IMR-90 (cell line): Measurements from ENCODE around the gene GCH1. TPM values are rescaled to one million over a fixed set of nuclear protein-coding genes. Genes with fewer than 3 reads are reported as not detected.

ENCODE experiments used
- ATAC-seq: fragments of 200-7000 bp; cut with Tn5 transposase; 2 replicates; pipeline ENCODE4 v1.9.1; 2020; ENCODE audit warnings: low read depth, mild to moderate bottlenecking, moderate library complexity
- BruUV-seq: library from RNA; stranded (reverse); fragments of 400-500 nt; replicated peaks from 2 replicates; lab custom pipeline; 2021; lab: Mats Ljungman, UMichigan
- CTCF ChIA-PET: fragments of 300-600 bp; formaldehyde crosslinking; extraction: SDS; loops from one replicate; lab custom pipeline; 2021; ENCODE audit warnings: antibody characterized with exemption; lab: Yijun Ruan, JAX
- POLR2A ChIA-PET: fragments of 300-600 bp; sonication (Branson Sonifier 250); formaldehyde crosslinking; loops from one replicate; lab custom pipeline; 2022; ENCODE audit warnings: antibody characterized with exemption; ENCODE audit not compliant: unreplicated experiment; lab: Charles Lee
- DNase-seq: peaks from one replicate; pipeline ENCODE4 v3.0.0; 2013
- H2AFZ ChIP-seq: replicated peaks from 2 replicates; pipeline ENCODE3; 2013; ENCODE audit warnings: low read length, mild to moderate bottlenecking; ENCODE audit not compliant: poor library complexity
- H2AK5ac ChIP-seq: 2 replicates; pipeline ENCODE4 v1.6.1; 2013; ENCODE audit warnings: low read depth, low read length, inconsistent platforms
- H2AK9ac ChIP-seq: replicated peaks from 2 replicates; pipeline ENCODE3; 2013; ENCODE audit warnings: mild to moderate bottlenecking, low read depth, low read length, moderate library complexity; ENCODE audit not compliant: poor library complexity
- H2BK120ac ChIP-seq: 2 replicates; pipeline ENCODE4 v1.6.1; 2013; ENCODE audit warnings: low read depth, low read length, inconsistent platforms
- H2BK15ac ChIP-seq: 3 replicates; pipeline ENCODE4 v1.6.1; 2013; ENCODE audit warnings: low read depth, low read length, inconsistent platforms
- H2BK20ac ChIP-seq: 2 replicates; pipeline ENCODE4 v1.6.1; 2013; ENCODE audit warnings: low read depth, mild to moderate bottlenecking, inconsistent platforms, low read length, moderate library complexity
- H2BK5ac ChIP-seq: 2 replicates; pipeline ENCODE4 v1.6.1; 2013; ENCODE audit warnings: mild to moderate bottlenecking, low read depth, low read length, inconsistent platforms; ENCODE audit not compliant: poor library complexity, severe bottlenecking
- H3K14ac ChIP-seq: replicated peaks from 2 replicates; pipeline ENCODE4 v1.6.1; 2013; ENCODE audit warnings: low read depth, low read length, inconsistent platforms
- H3K18ac ChIP-seq: 2 replicates; pipeline ENCODE4 v1.6.1; 2013; ENCODE audit warnings: low read depth, low read length, control low read depth
- H3K23ac ChIP-seq: 2 replicates; pipeline ENCODE4 v1.6.1; 2013; ENCODE audit warnings: low read depth, low read length, inconsistent platforms
- H3K27ac ChIP-seq: 2 replicates; pipeline ENCODE4 v1.5.1; 2013; ENCODE audit warnings: mild to moderate bottlenecking, control low read depth, low read length; ENCODE audit not compliant: insufficient read depth
- H3K27me3 ChIP-seq: 2 replicates; pipeline ENCODE4 v1.6.1; 2013; ENCODE audit warnings: low read length; ENCODE audit not compliant: control insufficient read depth, insufficient read depth
- H3K36me3 ChIP-seq: 2 replicates; pipeline ENCODE4 v1.6.1; 2013; ENCODE audit warnings: low read length, mixed read lengths; ENCODE audit not compliant: control insufficient read depth, insufficient read depth
- H3K4ac ChIP-seq: 2 replicates; pipeline ENCODE4 v1.6.1; 2013; ENCODE audit warnings: low read depth, low read length, inconsistent platforms
- H3K4me1 ChIP-seq: 2 replicates; pipeline ENCODE4 v1.6.1; 2013; ENCODE audit warnings: low read length, mixed read lengths; ENCODE audit not compliant: control insufficient read depth, insufficient read depth
- H3K4me2 ChIP-seq: 2 replicates; pipeline ENCODE4 v1.6.1; 2013; ENCODE audit warnings: low read depth, mild to moderate bottlenecking, control low read depth, low read length, moderate library complexity
- H3K4me3 ChIP-seq: 2 replicates; pipeline ENCODE4 v1.5.1; 2013; ENCODE audit warnings: low read depth, mild to moderate bottlenecking, control low read depth, low read length, moderate library complexity; ENCODE audit not compliant: insufficient read depth
- H3K56ac ChIP-seq: 2 replicates; pipeline ENCODE4 v1.6.1; 2013; ENCODE audit warnings: low read length, inconsistent platforms; ENCODE audit not compliant: insufficient read depth; ENCODE audit errors: extremely low read depth
- H3K79me1 ChIP-seq, 2 experiments: 2 replicates each; pipeline ENCODE4 v1.6.1; 2013; ENCODE audit warnings: low read length in 2 of 2, inconsistent platforms in 1 of 2, low read depth in 1 of 2
- H3K9ac ChIP-seq: 2 replicates; pipeline ENCODE4 v1.6.1; 2013; ENCODE audit warnings: low read depth, low read length, control low read depth
- H3K9me1 ChIP-seq: 2 replicates; pipeline ENCODE4 v1.6.1; 2013; ENCODE audit warnings: low read length, inconsistent platforms; ENCODE audit not compliant: insufficient read depth
- H3K9me3 ChIP-seq: 2 replicates; pipeline ENCODE4 v1.6.1; 2013; ENCODE audit warnings: low read length; ENCODE audit not compliant: control insufficient read depth, insufficient read depth
- H4K20me1 ChIP-seq: 2 replicates; pipeline ENCODE4 v1.6.1; 2013; ENCODE audit warnings: low read length, inconsistent platforms; ENCODE audit not compliant: insufficient read depth
- H4K5ac ChIP-seq: 2 replicates; pipeline ENCODE4 v1.6.1; 2013; ENCODE audit warnings: mild to moderate bottlenecking, low read depth, low read length, control low read depth
- H4K8ac ChIP-seq, 2 experiments: 2 replicates each; pipeline ENCODE4 v1.6.1; 2013; ENCODE audit warnings: low read depth in 2 of 2, low read length in 2 of 2, control low read depth in 1 of 2, inconsistent platforms in 1 of 2
- H4K91ac ChIP-seq: 2 replicates; pipeline ENCODE4 v1.6.1; 2013; ENCODE audit warnings: low read depth, low read length, inconsistent platforms; ENCODE audit not compliant: insufficient read depth
- SMC3 ChIP-seq: fragments of 150-350 bp; IDR thresholded peaks from 2 replicates; pipeline ENCODE4 v1.6.1; 2016; ENCODE audit warnings: low read depth, mild to moderate bottlenecking, antibody characterized with exemption, low read length, moderate library complexity
- WGBS, 2 experiments: methylation state at CpG; one replicate each; pipeline versions ENCODE4 v1.1.5 to v1.1.7; 2013; ENCODE audit warnings: missing lambda C conversion rate in 2 of 2; ENCODE audit not compliant: insufficient read length in 1 of 2; ENCODE audit errors: extremely low coverage in 2 of 2; 5-methylcytosine and 5-hydroxymethylcytosine counted together
- dilution Hi-C: fragments of 300-500 bp; cut with HindIII; formaldehyde crosslinking; loops from one replicate; pipeline ENCODE4 v1.14.3; 2018; ENCODE audit warnings: low sequenced_read_pairs; ENCODE audit not compliant: unreplicated experiment
- in situ Hi-C: fragments of 300-500 bp; cut with MboI; formaldehyde crosslinking; loops from 3 replicates; pipeline ENCODE4 v1.14.3; 2019; ENCODE audit warnings: low sequenced_read_pairs, inconsistent platforms, mixed read lengths
- intact Hi-C: fragments of 100-400 bp; cut with micrococcal nuclease; formaldehyde crosslinking; loops from 2 replicates; pipeline ENCODE4 v1.10.0; 2022
- polyA plus RNA-seq, 3 experiments: library from polyadenylated mRNA; depleted of rRNA; stranded (reverse); fragments of >200 nt; gene quantifications; 2 replicates each; pipeline ENCODE4 v1.2.3, GENCODE V29; 2012; ENCODE audit warnings: low replicate concordance in 1 of 3
- total RNA-seq: library from RNA; depleted of rRNA; stranded (reverse); fragments of >200 nt; gene quantifications from 2 replicates; pipeline ENCODE4 v1.2.3, GENCODE V29; 2012
- TF ChIP-seq, protein P1 (sequence below): fragments of 150-350 bp; IDR thresholded peaks from 2 replicates; pipeline ENCODE4 v1.6.1; 2017; ENCODE audit warnings: mild to moderate bottlenecking, antibody characterized with exemption, low read length, low read depth

Gene GCH1
- total and polyA plus RNA-seq, 2 of the 4 experiments (the other 2 are of a cell fraction) = 0.54 to 0.74 TPM

DNA sequence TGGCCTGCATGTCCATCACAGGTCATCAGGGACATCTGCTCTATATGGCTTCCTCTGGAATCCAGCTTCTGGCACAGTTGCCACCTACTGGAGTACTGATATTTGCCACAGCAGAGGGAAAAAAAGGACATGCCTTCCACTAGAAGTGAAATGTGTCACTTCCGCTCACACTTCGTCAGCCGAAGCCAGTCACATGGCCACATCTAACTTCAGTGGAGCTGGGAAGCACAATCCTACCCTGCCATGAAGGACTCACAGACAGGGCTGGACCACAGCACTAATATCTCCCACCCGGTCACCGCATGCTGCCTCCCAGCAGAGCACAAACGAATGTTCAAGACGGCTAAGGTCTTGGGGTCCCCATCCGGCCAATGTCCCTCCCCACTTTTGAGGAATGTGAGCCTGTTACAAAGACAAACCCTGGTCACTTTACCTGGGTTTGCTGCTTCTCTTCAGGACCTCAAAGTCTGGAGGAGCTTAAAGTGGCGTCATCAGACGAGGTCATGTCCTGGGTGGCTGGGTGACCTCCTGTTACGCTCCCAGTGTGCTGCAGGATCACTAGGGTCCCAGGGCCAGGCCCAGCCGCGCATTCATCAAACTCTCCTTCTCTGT lies 98.6 kb downstream of the GCH1 start:
- Histone ChIP-seq H4K5ac (no peak overlapping the region), H3K56ac (no peak overlapping the region), H2AK9ac (no peak overlapping the region), H3K4me3 (no peak overlapping the region), H4K20me1 (no peaks in the 10 kb centered on the region), H2BK20ac (no peak overlapping the region), H2AK5ac (0 out of 2 replicates have a peak overlapping the region, but pooled peaks have one; percentile 22), H3K9me3 (no peaks in the 10 kb centered on the region), H3K27me3 (no peaks in the 10 kb centered on the region; the same call in 1 of the 2 replicates), H3K27ac (no peak overlapping the region), H3K36me3 (no peaks in the 10 kb centered on the region), H4K8ac (no peak overlapping the region), H3K9me1 (0 out of 2 replicates have a peak, but pooled peaks cover 3% of the 10 kb centered on the region), H3K14ac (no peak overlapping the region), H3K4me1 (peaks cover 3% of the 10 kb centered on the region; the same call in 1 of the 2 replicates), H2BK15ac (no peak overlapping the region), H3K79me1 (no peaks in the 10 kb centered on the region; a peak in 1 of 4 replicates), H3K9ac (no peak overlapping the region), H3K18ac (no peak overlapping the region), H2BK5ac (no peak overlapping the region), H2BK120ac (no peak overlapping the region), H3K23ac (no peak overlapping the region), H4K91ac (no peak overlapping the region), H3K4me2 (no peak overlapping the region), H2AFZ (peak overlapping the region; percentile 66), H3K4ac (no peak overlapping the region; the same call in 1 of the 2 replicates)
- intact Hi-C loops (no loop called here), dilution Hi-C loops (no loop called here), in situ Hi-C loops (loop anchor here (10.0 kb wide), 1 partner anchor 249 kb away; no protein-coding TSS in a partner anchor)
- WGBS, 2 experiments = 96% methylated on average over 7 of the region's 13 CpGs; no CpG with 5 or more reads in 1 of the 2 experiments
- ATAC-seq (no peak), DNase-seq (no peak)
- no TSS peak for BruUV-seq
- ChIA-PET CTCF (interaction anchor here (0.8 to 1.3 kb wide), 3 partner anchors 10 to 30 kb away, joined by 3 to 5 read pairs (median 5); no protein-coding TSS in a partner anchor), POLR2A (no interaction called here)
- TF ChIP-seq, protein P1, sequence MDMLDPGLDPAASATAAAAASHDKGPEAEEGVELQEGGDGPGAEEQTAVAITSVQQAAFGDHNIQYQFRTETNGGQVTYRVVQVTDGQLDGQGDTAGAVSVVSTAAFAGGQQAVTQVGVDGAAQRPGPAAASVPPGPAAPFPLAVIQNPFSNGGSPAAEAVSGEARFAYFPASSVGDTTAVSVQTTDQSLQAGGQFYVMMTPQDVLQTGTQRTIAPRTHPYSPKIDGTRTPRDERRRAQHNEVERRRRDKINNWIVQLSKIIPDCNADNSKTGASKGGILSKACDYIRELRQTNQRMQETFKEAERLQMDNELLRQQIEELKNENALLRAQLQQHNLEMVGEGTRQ = peak; percentile 39; the same call in 1 of the 2 replicates
- no peak for TF ChIP-seq SMC3
